Cerebellar cortex (tissue), 1 donor: ENCODE data around the gene SERPINB13.

Experiments
- DNase-seq: peaks from one replicate; pipeline ENCODE4 v3.0.0-alpha.2; 2015; ENCODE audit warnings: low spot score

Gene SERPINB13

DNA sequence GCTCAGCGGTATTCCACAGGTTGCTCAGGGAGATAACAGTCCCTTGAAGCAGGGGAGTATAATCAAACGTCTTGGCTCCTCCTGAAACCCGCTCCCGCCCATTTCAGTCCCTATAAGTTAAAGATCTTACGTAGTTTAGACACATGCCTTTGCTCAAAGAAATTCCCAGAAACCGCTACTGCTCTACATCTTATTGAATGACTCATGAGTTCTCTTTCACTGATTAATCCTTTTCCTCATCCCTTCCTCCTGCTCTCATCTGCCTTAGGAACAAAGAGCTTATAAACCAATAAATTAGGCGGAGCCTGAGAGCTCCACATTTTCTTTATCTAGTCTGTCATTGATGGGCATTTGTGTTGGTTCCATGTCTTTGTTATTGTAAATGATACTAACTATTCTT is 61.1 kb downstream of the SERPINB13 start:
- DNase-seq = no peak
